K562 (cell line): ENCODE results near the gene DGCR2. TPM values are rescaled to one million over a fixed set of nuclear protein-coding genes. Genes with fewer than 3 reads are reported as not detected.

ENCODE experiments used
- BHLHE40 ChIP-seq: IDR thresholded peaks from 2 replicates; pipeline ENCODE4 v1.6.1; 2011; ENCODE audit warnings: low read length, improper control_type of control experiment
- CBX2 ChIP-seq: fragments of 200-600 bp; sonication (generic); IDR thresholded peaks from one replicate; pipeline ENCODE4 v1.6.1; 2012; ENCODE audit warnings: mild to moderate bottlenecking, low read length, inconsistent platforms; ENCODE audit not compliant: insufficient read depth, poor library complexity, severe bottlenecking
- DPF2 ChIP-seq: fragments of 450-650 bp; IDR thresholded peaks from 2 replicates; pipeline ENCODE4 v1.6.1; 2016
- FOSL1 ChIP-seq: fragments of 200-800 bp; sonication (Bioruptor generic); conservative IDR thresholded peaks from 2 replicates; pipeline ENCODE4 v1.6.1; 2016; ENCODE audit warnings: missing genetic modification characterization, missing compliant biosample characterization
- GMEB1 ChIP-seq: fragments of 250-450 bp; sonication (Bioruptor Pico); IDR thresholded peaks from 2 replicates; pipeline ENCODE4 v1.4.0; 2020; ENCODE audit warnings: mild to moderate bottlenecking
- LCOR ChIP-seq: sonication (generic); formaldehyde crosslinking; IDR thresholded peaks from 2 replicates; pipeline ENCODE4 v1.8.0; 2022; ENCODE audit warnings: mild to moderate bottlenecking, missing genetic modification reagents
- NFE2 ChIP-seq: IDR thresholded peaks from 2 replicates; pipeline ENCODE4 v1.6.1; 2014; ENCODE audit warnings: antibody characterized with exemption, low read depth
- NFRKB ChIP-seq: fragments of 450-650 bp; IDR thresholded peaks from 2 replicates; pipeline ENCODE4 v1.6.1; 2016; ENCODE audit warnings: low read depth
- RBM17 ChIP-seq: fragments of 200-400 bp; formaldehyde crosslinking; IDR thresholded peaks from 2 replicates; pipeline ENCODE4 v1.6.1; 2017; ENCODE audit warnings: low read depth, mild to moderate bottlenecking, low read length, borderline replicate concordance
- RBM39 ChIP-seq: fragments of 200-400 bp; formaldehyde crosslinking; optimal IDR thresholded peaks from 2 replicates; pipeline ENCODE3; 2018; ENCODE audit warnings: low read depth, low read length
- SIX5 ChIP-seq, 2 experiments: IDR thresholded peaks; 2 replicates each; pipeline ENCODE4 v1.6.1; 2011; ENCODE audit warnings: low read length in 2 of 2, borderline replicate concordance in 1 of 2, low read depth in 1 of 2, mild to moderate bottlenecking in 1 of 2, moderate library complexity in 1 of 2; ENCODE audit not compliant: insufficient read depth in 1 of 2
- SRSF1 ChIP-seq: fragments of 200-400 bp; formaldehyde crosslinking; IDR thresholded peaks from 2 replicates; pipeline ENCODE4 v1.6.1; 2017; ENCODE audit warnings: mild to moderate bottlenecking, low read depth, low read length, moderate library complexity
- TARDBP ChIP-seq: fragments of 450-650 bp; IDR thresholded peaks from 2 replicates; pipeline ENCODE4 v1.6.1; 2016
- TFAM ChIP-seq: fragments of 250-450 bp; sonication (Bioruptor Pico); conservative IDR thresholded peaks from 2 replicates; pipeline ENCODE4 v1.5.0; 2021; ENCODE audit warnings: mild to moderate bottlenecking, moderate library complexity
- ZNF324 ChIP-seq: fragments of 250-450 bp; sonication (Bioruptor Pico); IDR thresholded peaks from 2 replicates; pipeline ENCODE4 v1.4.0; 2020; ENCODE audit warnings: mild to moderate bottlenecking
- ZNF586 ChIP-seq: fragments of 450-650 bp; formaldehyde crosslinking; conservative IDR thresholded peaks from 2 replicates; pipeline ENCODE4 v1.4.0; 2020; ENCODE audit warnings: mild to moderate bottlenecking, moderate library complexity
- polyA plus RNA-seq, 8 experiments: library from polyadenylated mRNA; depleted of rRNA in 4 of 8; stranded (reverse) in 5 of 8; unstranded in 3 of 8; fragments of >200 nt; fragmentation: Nextera tagmentation in 2 of 8; fragmentation: Illumina TruSeq in 1 of 8; extraction: Ambion mirVana in 2 of 8; extraction: Trizol in 1 of 8; gene quantifications; 2 replicates each; pipeline versions ENCODE4 v1.2.1 to v1.2.3, GENCODE V29; 2011 to 2014; ENCODE audit warnings: inconsistent platforms in 1 of 8, missing spikeins in 1 of 8
- total RNA-seq, 7 experiments: library from RNA; depleted of rRNA in 6 of 7; stranded (reverse); fragments of >200 nt in 6 of 7; fragmentation: Illumina TruSeq in 2 of 7; extraction: Trizol in 2 of 7; gene quantifications; 2 replicates each; pipeline versions ENCODE4 v1.2.1 to v1.2.3, GENCODE V29; 2011 to 2021; ENCODE audit warnings: low replicate concordance in 1 of 7
- TF ChIP-seq, protein P1 (sequence below), 2 experiments: fragments of 200-800 bp in 1 of 2; sonication (Bioruptor generic) in 1 of 2; sonication (generic) in 1 of 2; formaldehyde crosslinking in 1 of 2; IDR thresholded peaks in 1 of 2; conservative IDR thresholded peaks in 1 of 2; 2 replicates each; pipeline versions ENCODE4 v1.5.0 to v1.6.1; 2016 to 2020; ENCODE audit warnings: missing compliant biosample characterization in 1 of 2, missing genetic modification characterization in 1 of 2, missing genetic modification reagents in 1 of 2
- TF ChIP-seq, protein P2 (sequence below): sonication (generic); formaldehyde crosslinking; IDR thresholded peaks from 2 replicates; pipeline ENCODE4 v1.8.1; 2023; ENCODE audit warnings: mild to moderate bottlenecking, missing genetic modification reagents
- TF ChIP-seq, protein P3 (sequence below): fragments of 450-650 bp; formaldehyde crosslinking; IDR thresholded peaks from 2 replicates; pipeline ENCODE4 v1.4.0; 2022; ENCODE audit warnings: missing genetic modification characterization

DGCR2 gene
- total and polyA plus RNA-seq, 9 of the 15 experiments (the other 6 are each of a cell fraction or from before 2014, with no cell fraction given), result 0.69 to 101 (median 56.4) TPM

- TF ChIP-seq, protein P1, sequence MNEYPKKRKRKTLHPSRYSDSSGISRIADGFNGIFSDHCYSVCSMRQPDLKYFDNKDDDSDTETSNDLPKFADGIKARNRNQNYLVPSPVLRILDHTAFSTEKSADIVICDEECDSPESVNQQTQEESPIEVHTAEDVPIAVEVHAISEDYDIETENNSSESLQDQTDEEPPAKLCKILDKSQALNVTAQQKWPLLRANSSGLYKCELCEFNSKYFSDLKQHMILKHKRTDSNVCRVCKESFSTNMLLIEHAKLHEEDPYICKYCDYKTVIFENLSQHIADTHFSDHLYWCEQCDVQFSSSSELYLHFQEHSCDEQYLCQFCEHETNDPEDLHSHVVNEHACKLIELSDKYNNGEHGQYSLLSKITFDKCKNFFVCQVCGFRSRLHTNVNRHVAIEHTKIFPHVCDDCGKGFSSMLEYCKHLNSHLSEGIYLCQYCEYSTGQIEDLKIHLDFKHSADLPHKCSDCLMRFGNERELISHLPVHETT (CRISPR knock-in tag; conservative IDR thresholded peaks at IDR 0.05 in 1 of 2, IDR thresholded peaks at IDR 0.05 in 1 of 2), result no peak
- TF ChIP-seq RBM17 (no peak), SIX5 (IDR thresholded peaks at IDR 0.05; ENCODE audit: borderline replicate concordance in 1 of 2, insufficient read depth in 1 of 2, low read depth in 1 of 2, low read length in 2 of 2) (no peak), ZNF324 (CRISPR knock-in tag) (no peak), DPF2 (no peak), LCOR (CRISPR knock-in tag) (no peak), GMEB1 (CRISPR knock-in tag) (peak; percentile 27; the same call in 1 of the 2 replicates), BHLHE40 (no peak), ZNF586 (CRISPR knock-in tag) (no peak), NFRKB (no peak), NFE2 (no peak), RBM39 (no peak), CBX2 (no peak), TFAM (CRISPR knock-in tag) (no peak), FOSL1 (tag) (no peak), SRSF1 (no peak), TARDBP (no peak)
- TF ChIP-seq, protein P2, sequence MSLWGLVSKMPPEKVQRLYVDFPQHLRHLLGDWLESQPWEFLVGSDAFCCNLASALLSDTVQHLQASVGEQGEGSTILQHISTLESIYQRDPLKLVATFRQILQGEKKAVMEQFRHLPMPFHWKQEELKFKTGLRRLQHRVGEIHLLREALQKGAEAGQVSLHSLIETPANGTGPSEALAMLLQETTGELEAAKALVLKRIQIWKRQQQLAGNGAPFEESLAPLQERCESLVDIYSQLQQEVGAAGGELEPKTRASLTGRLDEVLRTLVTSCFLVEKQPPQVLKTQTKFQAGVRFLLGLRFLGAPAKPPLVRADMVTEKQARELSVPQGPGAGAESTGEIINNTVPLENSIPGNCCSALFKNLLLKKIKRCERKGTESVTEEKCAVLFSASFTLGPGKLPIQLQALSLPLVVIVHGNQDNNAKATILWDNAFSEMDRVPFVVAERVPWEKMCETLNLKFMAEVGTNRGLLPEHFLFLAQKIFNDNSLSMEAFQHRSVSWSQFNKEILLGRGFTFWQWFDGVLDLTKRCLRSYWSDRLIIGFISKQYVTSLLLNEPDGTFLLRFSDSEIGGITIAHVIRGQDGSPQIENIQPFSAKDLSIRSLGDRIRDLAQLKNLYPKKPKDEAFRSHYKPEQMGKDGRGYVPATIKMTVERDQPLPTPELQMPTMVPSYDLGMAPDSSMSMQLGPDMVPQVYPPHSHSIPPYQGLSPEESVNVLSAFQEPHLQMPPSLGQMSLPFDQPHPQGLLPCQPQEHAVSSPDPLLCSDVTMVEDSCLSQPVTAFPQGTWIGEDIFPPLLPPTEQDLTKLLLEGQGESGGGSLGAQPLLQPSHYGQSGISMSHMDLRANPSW (CRISPR knock-in tag), result no peak
- TF ChIP-seq, protein P3, sequence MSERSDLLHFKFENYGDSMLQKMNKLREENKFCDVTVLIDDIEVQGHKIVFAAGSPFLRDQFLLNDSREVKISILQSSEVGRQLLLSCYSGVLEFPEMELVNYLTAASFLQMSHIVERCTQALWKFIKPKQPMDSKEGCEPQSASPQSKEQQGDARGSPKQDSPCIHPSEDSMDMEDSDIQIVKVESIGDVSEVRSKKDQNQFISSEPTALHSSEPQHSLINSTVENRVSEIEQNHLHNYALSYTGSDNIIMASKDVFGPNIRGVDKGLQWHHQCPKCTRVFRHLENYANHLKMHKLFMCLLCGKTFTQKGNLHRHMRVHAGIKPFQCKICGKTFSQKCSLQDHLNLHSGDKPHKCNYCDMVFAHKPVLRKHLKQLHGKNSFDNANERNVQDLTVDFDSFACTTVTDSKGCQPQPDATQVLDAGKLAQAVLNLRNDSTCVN, result peak; percentile 44; the same call in 1 of the 2 replicates
Observed at GRCh38 chr22:19075404-19075803, 46.8 kb downstream of the DGCR2 start (continued).
